Measurements from ENCODE around the gene TPD52L3.

TPD52L3 gene

GRCh38 chr9:6328103-6328502 is at the start of gene TPD52L3:
TSS of gene TPD52L3 (plus strand) at chr9:6328375. CDS start at chr9:6328596, 221 bp downstream.
- FAIRE-seq (no peak), DNase-seq (ENCODE audit: low spot score) (no peak)

- DNase-seq (ENCODE audit: low spot score) (no peak), FAIRE-seq (no peak)
Measured at GRCh38 chr9:6301858-6302257, 26.3 kb upstream of the TPD52L3 start.

- no peak for FAIRE-seq
- no peak for DNase-seq (ENCODE audit: low spot score)
Measured at GRCh38 chr9:6302417-6302816, 25.8 kb upstream of the TPD52L3 start.

GRCh38 chr9:6304232-6304631 is 23.9 kb upstream of the TPD52L3 start:
- no peak for FAIRE-seq
- DNase-seq (ENCODE audit: low spot score), result no peak

GRCh38 chr9:6305954-6306563 is 22.1 kb upstream of the TPD52L3 start:
- no peak for FAIRE-seq
- DNase-seq (ENCODE audit: low spot score), result peak; percentile 10

- FAIRE-seq (no peak), DNase-seq (ENCODE audit: low spot score) (no peak)
Measured at GRCh38 chr9:6307551-6308096, 20.6 kb upstream of the TPD52L3 start.

GRCh38 chr9:6330958-6331634 is 2.9 kb downstream of the TPD52L3 start:
- FAIRE-seq (no peak), DNase-seq (ENCODE audit: low spot score) (no peak)

- FAIRE-seq (no peak), DNase-seq (ENCODE audit: low spot score) (no peak)
Measured at GRCh38 chr9:6334305-6334704, 6.1 kb downstream of the TPD52L3 start.

GRCh38 chr9:6348766-6349165 is 20.6 kb downstream of the TPD52L3 start:
- no peak for FAIRE-seq
- no peak for DNase-seq (ENCODE audit: low spot score)

GRCh38 chr9:6351737-6352136 is 23.6 kb downstream of the TPD52L3 start:
- DNase-seq (ENCODE audit: low spot score) (no peak), FAIRE-seq (no peak)

- DNase-seq (ENCODE audit: low spot score) (peak; percentile 46), FAIRE-seq (no peak)
Measured at GRCh38 chr9:6354072-6354686, 26.0 kb downstream of the TPD52L3 start.

- DNase-seq (ENCODE audit: low spot score), result no peak
- no peak for FAIRE-seq
Measured at GRCh38 chr9:6355728-6356127, 27.6 kb downstream of the TPD52L3 start.

GRCh38 chr9:6356441-6356840 is 28.3 kb downstream of the TPD52L3 start:
- no peak for FAIRE-seq

GRCh38 chr9:6356904-6357303 is 28.7 kb downstream of the TPD52L3 start:
- DNase-seq (ENCODE audit: low spot score), result no peak
- FAIRE-seq, result no peak

More at GRCh38 chr9:6356441-6356840, 28.3 kb downstream of the TPD52L3 start:
- DNase-seq (ENCODE audit: low spot score), result no peak

- FAIRE-seq (no peak), DNase-seq (ENCODE audit: low spot score) (no peak)
Measured at GRCh38 chr9:6367128-6367890, 39.1 kb downstream of the TPD52L3 start.

GRCh38 chr9:6368831-6369230 is 40.7 kb downstream of the TPD52L3 start:
- FAIRE-seq (no peak), DNase-seq (ENCODE audit: low spot score) (no peak)
